HUDEP-2 (cell line): ENCODE measurements around the gene HJURP.
"Not testable (repeated sequence)": the region's sequence is repeated elsewhere in the genome, so short reads cannot be mapped to it uniquely, and the experiment has no call there.

Experiments used
- DNase-seq, 76 experiments: peaks; one replicate each; lab custom pipeline; 2025; ENCODE audit not compliant: unreplicated experiment in 76 of 76; lab: John Stamatoyannopoulos, UW

HJURP gene

GRCh38 chr2:233854241-233854981 lies at the start of gene HJURP:
TSS of gene HJURP (minus strand) at chr2:233854535. CDS start at chr2:233854500, 35 bp downstream.
- DNase-seq = peak in 75 of 76 experiments; percentile 32 to 96 (median 89)

- DNase-seq = no peak
Measured at GRCh38 chr2:233901884-233902283, 47.5 kb upstream of the HJURP start.

GRCh38 chr2:233901367-233901766 lies 47.0 kb upstream of the HJURP start:
- DNase-seq = no peak

GRCh38 chr2:233896253-233896652 lies 41.9 kb upstream of the HJURP start:
- not testable (repeated sequence) for DNase-seq

- no peak for DNase-seq
Measured at GRCh38 chr2:233892793-233893192, 38.5 kb upstream of the HJURP start.

- no peak for DNase-seq
Measured at GRCh38 chr2:233882353-233882752, 28.0 kb upstream of the HJURP start.

- DNase-seq = not testable (repeated sequence)
Measured at GRCh38 chr2:233872125-233872524, 17.8 kb upstream of the HJURP start.

- no peak for DNase-seq
Measured at GRCh38 chr2:233871432-233871831, 17.1 kb upstream of the HJURP start.

- peak in 13 of 76 experiments; percentile 5 to 41 (median 19) for DNase-seq
Measured at GRCh38 chr2:233867993-233868532, 13.7 kb upstream of the HJURP start, which contains the start of gene MSL3B. TSS of gene MSL3B (minus strand) at chr2:233868386.

GRCh38 chr2:233866479-233866878 lies 12.1 kb upstream of the HJURP start:
- DNase-seq = no peak

GRCh38 chr2:233865838-233866237 lies 11.5 kb upstream of the HJURP start:
- DNase-seq = peak in 1 of 76 experiments; percentile 24

- DNase-seq = no peak
Measured at GRCh38 chr2:233862261-233862768, 8.0 kb upstream of the HJURP start.

GRCh38 chr2:233858331-233858730 lies 4.0 kb upstream of the HJURP start:
- no peak for DNase-seq

- peak in 71 of 76 experiments; percentile 19 to 88 (median 58) for DNase-seq
Measured at GRCh38 chr2:233857511-233858141, 3.3 kb upstream of the HJURP start.

- peak in 63 of 76 experiments; percentile 8 to 87 (median 48) for DNase-seq
Measured at GRCh38 chr2:233856184-233856583, 1.8 kb upstream of the HJURP start.

GRCh38 chr2:233855345-233855744 lies 1.0 kb upstream of the HJURP start:
- no peak for DNase-seq

- DNase-seq = no peak
Measured at GRCh38 chr2:233853883-233854240, 473 bp downstream of the HJURP start.

GRCh38 chr2:233853353-233853752 lies 982 bp downstream of the HJURP start:
- DNase-seq = peak in 3 of 76 experiments; percentile 4 to 8 (median 8)

- DNase-seq = peak in 7 of 76 experiments; percentile 14 to 31 (median 23)
Measured at GRCh38 chr2:233852056-233852455, 2.3 kb downstream of the HJURP start.

GRCh38 chr2:233851169-233851568 lies 3.2 kb downstream of the HJURP start:
- no peak for DNase-seq

GRCh38 chr2:233850745-233851144 lies 3.6 kb downstream of the HJURP start:
- no peak for DNase-seq
